GM10248 (cell line): Measurements from ENCODE around the gene SMTNL2.

Source experiments
- CTCF ChIA-PET: fragments of 300-600 bp; sonication (Branson Sonifier 250); formaldehyde crosslinking; extraction: SDS; loops from one replicate; lab custom pipeline; 2021; ENCODE audit warnings: antibody characterized with exemption; lab: Yijun Ruan, JAX
- POLR2A ChIA-PET: fragments of 350-650 bp; sonication (Branson Sonifier 250); formaldehyde crosslinking; extraction: SDS; loops from one replicate; lab custom pipeline; 2020; ENCODE audit warnings: antibody characterized with exemption; lab: Yijun Ruan, JAX
- DNase-seq: peaks from one replicate; pipeline ENCODE4 v3.0.0; 2012; ENCODE audit errors: extremely low spot score
- TF ChIP-seq, protein P1 (sequence below): IDR thresholded peaks from 2 replicates; pipeline ENCODE4 v1.5.1; 2012; ENCODE audit warnings: mild to moderate bottlenecking, low read depth; ENCODE audit errors: extremely low read depth, missing control alignments, control extremely low read depth

The SMTNL2 gene

GRCh38 chr17:4549781-4550533, 34.4 kb upstream of the SMTNL2 start:
- POLR2A ChIA-PET, result no interaction called here
- no peak for DNase-seq
- TF ChIP-seq, protein P1, sequence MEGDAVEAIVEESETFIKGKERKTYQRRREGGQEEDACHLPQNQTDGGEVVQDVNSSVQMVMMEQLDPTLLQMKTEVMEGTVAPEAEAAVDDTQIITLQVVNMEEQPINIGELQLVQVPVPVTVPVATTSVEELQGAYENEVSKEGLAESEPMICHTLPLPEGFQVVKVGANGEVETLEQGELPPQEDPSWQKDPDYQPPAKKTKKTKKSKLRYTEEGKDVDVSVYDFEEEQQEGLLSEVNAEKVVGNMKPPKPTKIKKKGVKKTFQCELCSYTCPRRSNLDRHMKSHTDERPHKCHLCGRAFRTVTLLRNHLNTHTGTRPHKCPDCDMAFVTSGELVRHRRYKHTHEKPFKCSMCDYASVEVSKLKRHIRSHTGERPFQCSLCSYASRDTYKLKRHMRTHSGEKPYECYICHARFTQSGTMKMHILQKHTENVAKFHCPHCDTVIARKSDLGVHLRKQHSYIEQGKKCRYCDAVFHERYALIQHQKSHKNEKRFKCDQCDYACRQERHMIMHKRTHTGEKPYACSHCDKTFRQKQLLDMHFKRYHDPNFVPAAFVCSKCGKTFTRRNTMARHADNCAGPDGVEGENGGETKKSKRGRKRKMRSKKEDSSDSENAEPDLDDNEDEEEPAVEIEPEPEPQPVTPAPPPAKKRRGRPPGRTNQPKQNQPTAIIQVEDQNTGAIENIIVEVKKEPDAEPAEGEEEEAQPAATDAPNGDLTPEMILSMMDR, result no peak
- CTCF ChIA-PET, result interaction anchor here (0.9 to 4.6 kb wide), 3 partner anchors 12 to 16 kb away, joined by 3 to 29 read pairs (median 3); no protein-coding TSS in a partner anchor

- ChIA-PET CTCF (interaction anchor here (0.9 to 4.6 kb wide), 2 partner anchors 12 to 16 kb away, joined by 3 to 29 read pairs; no protein-coding TSS in a partner anchor), POLR2A (no interaction called here)
- no peak for DNase-seq
- TF ChIP-seq, protein P1, result no peak
Observed at GRCh38 chr17:4550534-4551039, 33.7 kb upstream of the SMTNL2 start.

GRCh38 chr17:4551141-4551540, 33.2 kb upstream of the SMTNL2 start:
- POLR2A ChIA-PET, result no interaction called here
- TF ChIP-seq, protein P1, result no peak
- CTCF ChIA-PET, result interaction anchor here (0.9 to 4.6 kb wide), 2 partner anchors 11 to 15 kb away, joined by 3 to 29 read pairs; no protein-coding TSS in a partner anchor
- DNase-seq, result no peak

DNA sequence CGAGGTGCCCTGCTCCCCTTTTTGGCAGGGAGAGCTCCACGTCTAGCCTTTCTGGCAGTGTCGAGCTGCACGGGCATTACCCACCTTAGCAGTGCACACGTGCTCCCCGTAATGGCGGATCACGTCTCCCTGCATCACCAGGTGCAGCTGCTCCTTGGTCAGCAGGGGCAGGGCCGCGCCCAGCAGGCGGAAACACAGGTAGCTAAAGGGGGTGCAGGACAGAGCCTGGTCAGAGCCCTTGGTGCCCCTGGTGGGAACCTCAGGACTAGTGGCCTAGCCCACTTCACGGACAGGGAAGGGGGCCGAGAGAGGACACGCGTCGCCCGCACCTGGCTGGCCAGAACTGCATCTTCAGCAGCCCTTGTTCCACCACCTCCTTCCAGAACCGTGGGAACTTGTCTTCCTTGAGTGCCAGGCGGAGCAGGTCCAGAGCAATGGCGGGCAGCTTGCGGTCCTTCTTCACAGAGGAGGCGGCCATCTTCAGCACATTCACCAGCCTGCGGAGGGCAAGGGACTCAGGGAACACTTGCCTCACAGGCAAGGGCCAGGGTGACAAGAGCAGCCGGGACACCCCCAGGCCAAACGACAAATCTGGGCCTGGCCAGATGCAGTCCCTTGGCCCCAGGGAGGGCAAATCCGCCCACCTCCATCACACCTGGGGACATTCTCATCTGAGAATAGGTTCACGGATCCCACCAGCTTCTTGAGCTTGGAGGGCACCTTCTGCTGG, 32.4 kb upstream of the SMTNL2 start:
- DNase-seq, result no peak
- POLR2A ChIA-PET, result interaction anchor here (0.6 to 0.7 kb wide), 2 partner anchors 292 to 523 kb away, joined by 3 to 8 read pairs; no protein-coding TSS in a partner anchor
- TF ChIP-seq, protein P1, result no peak
- CTCF ChIA-PET, result interaction anchor here (1.3 to 4.6 kb wide), 2 partner anchors 8 to 14 kb away, joined by 3 to 29 read pairs; no protein-coding TSS in a partner anchor

DNA sequence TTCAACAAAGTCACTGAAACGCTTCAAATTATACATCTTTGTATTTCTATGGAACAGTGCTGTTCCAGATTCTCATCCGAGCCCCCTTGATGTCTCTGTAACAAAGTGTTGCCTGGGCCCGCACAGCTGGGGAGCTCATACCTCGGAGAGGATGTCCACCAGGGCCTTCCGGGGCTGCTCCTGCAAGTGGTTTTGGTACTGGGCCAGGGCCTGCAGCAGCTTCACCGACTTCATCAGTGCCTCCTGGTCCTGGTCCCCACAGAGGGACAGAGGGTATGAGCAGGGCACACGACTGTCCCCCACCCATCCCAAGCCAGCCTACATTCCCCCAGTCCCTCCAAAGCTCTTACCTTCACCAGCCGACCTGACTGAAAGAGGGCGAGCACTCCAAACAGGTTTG, 30.7 kb upstream of the SMTNL2 start:
- TF ChIP-seq, protein P1, result no peak
- ChIA-PET POLR2A (no interaction called here), CTCF (interaction anchor here (4.7 kb wide), 1 partner anchor 13 kb away, joined by 61 read pairs; no protein-coding TSS in a partner anchor)
- DNase-seq, result no peak

DNA sequence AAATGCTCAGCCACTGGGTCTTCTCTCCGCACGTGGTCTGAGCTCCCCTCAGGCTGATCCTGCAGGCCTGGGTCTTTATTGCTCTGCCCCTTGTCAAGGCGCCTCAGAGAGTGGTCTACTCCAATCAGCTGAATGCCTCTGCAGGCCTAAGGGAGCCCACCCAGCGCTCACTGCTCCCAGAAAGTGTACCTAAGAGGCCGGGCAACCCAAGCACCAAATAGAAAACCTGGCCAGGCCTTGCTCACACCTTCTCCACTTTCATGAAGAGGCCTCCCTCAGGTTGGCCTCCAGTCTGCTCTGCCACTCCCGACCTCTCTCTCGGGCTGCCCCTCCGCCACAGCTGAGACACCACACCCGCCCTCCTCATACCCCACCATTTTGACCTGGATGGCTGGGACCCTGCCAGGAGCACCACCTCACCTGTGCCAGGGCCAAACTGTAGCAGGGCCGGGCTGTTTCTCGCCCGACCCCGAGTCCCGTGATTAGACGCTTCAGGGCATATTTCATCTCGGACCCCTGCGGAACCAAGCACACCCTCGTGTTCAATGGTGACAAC, 29.8 kb upstream of the SMTNL2 start:
- ChIA-PET POLR2A (no interaction called here), CTCF (interaction anchor here (1.2 to 4.7 kb wide), 2 partner anchors 12 to 349 kb away, joined by 3 to 61 read pairs; no protein-coding TSS in a partner anchor)
- DNase-seq, result no peak
- TF ChIP-seq, protein P1, result no peak
